Colonic mucosa (tissue), 4 donors: Measurements from ENCODE around the gene PACSIN3. TPM values are rescaled to one million over a fixed set of nuclear protein-coding genes. Genes with fewer than 3 reads are reported as not detected.

Source experiments
- DNase-seq: peaks from one replicate; pipeline ENCODE4 v3.0.0-alpha.2; 2020
- H3K27ac ChIP-seq: fragments of 200-600 bp; one replicate; pipeline ENCODE4 v1.8.0; 2021
- H3K27me3 ChIP-seq: fragments of 200-600 bp; one replicate; pipeline ENCODE4 v1.8.0; 2021
- H3K36me3 ChIP-seq: fragments of 200-600 bp; one replicate; pipeline ENCODE4 v1.8.0; 2021
- H3K4me1 ChIP-seq: fragments of 200-600 bp; one replicate; pipeline ENCODE4 v1.8.0; 2021; ENCODE audit warnings: mild to moderate bottlenecking
- H3K4me3 ChIP-seq: fragments of 200-600 bp; one replicate; pipeline ENCODE4 v1.8.0; 2021
- H3K9ac ChIP-seq, 2 donors: one replicate each; pipeline ENCODE4 v1.7.0; 2013; ENCODE audit warnings: control low read depth in 2 of 2, low read depth in 2 of 2, low read length in 2 of 2
- H3K9me3 ChIP-seq: fragments of 200-600 bp; one replicate; pipeline ENCODE4 v1.8.0; 2021
- CTCF ChIP-seq: fragments of 200-600 bp; IDR thresholded peaks from one replicate; pipeline ENCODE4 v1.8.0; 2022; ENCODE audit warnings: antibody characterized with exemption, mild to moderate bottlenecking
- intact Hi-C: fragments of 100-400 bp; cut with DNase I; formaldehyde crosslinking; loops from one replicate; pipeline ENCODE4 v1.14.1; 2022
- total RNA-seq, 2 donors: library from RNA; stranded (reverse); fragmentation: NEBNext Ultra II Directional in 1 of 2; extraction: Animal tissue kit (Norgen Biotek cat#: 25700) in 1 of 2; gene quantifications; one replicate each; pipeline ENCODE4 v1.2.1, GENCODE V29; 2021
- donor health status: healthy.
- donor health status: DM: no; HTN: no; CAD: no.
- donor health status: DM: no; HTN: no; CAD: no.

Gene PACSIN3
- total RNA-seq, 2 donors from 2014 or later = 3.2 to 11.2 TPM

DNA sequence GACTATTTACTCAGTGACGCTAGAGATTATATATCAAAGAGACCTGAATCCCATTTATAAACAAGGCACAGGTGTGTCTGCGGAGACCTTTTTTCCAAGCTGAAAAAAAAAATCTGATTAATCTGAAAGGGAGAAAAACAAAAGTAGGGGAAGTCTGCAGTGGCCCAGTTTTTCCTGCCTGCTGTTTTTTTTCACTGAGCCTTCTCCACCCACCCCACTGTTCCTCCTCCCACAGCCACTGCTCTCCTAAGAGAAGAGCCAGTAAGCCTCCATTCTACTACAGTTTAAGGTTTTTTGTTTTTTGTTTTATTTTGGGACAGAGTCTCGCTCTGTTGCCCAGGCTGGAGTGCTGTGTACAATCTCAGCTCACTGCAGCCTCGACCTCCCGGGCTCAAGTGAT is 28.0 kb downstream of the PACSIN3 start:
- Histone ChIP-seq H3K4me3 (no peak overlapping the region), H3K27ac (no peak overlapping the region), H3K4me1 (peaks cover 5% of the 10 kb centered on the region), H3K9me3 (no peaks in the 10 kb centered on the region), H3K27me3 (no peaks in the 10 kb centered on the region), H3K36me3 (no peaks in the 10 kb centered on the region), H3K9ac (no peak overlapping the region)
- intact Hi-C loops = no loop called here
- TF ChIP-seq CTCF = no peak
- DNase-seq = no peak

GRCh38 chr11:47157805-47158204 is 28.4 kb downstream of the PACSIN3 start:
- no peak for TF ChIP-seq CTCF
- H3K4me3 ChIP-seq = no peak overlapping the region
- no peak overlapping the region for H3K9ac ChIP-seq
- no peaks in the 10 kb centered on the region for H3K36me3 ChIP-seq
- H3K27me3 ChIP-seq = no peaks in the 10 kb centered on the region
- H3K27ac ChIP-seq = no peak overlapping the region
- no peaks in the 10 kb centered on the region for H3K9me3 ChIP-seq
- intact Hi-C loops = no loop called here
- H3K4me1 ChIP-seq = peaks cover 8% of the 10 kb centered on the region
- DNase-seq = no peak

- Histone ChIP-seq H3K36me3 (no peaks in the 10 kb centered on the region), H3K9me3 (no peaks in the 10 kb centered on the region), H3K4me1 (peaks cover 14% of the 10 kb centered on the region), H3K4me3 (no peak overlapping the region), H3K9ac (no peak overlapping the region), H3K27ac (no peak overlapping the region), H3K27me3 (no peaks in the 10 kb centered on the region)
- no peak for DNase-seq
- TF ChIP-seq CTCF = no peak
- intact Hi-C loops = no loop called here
Observed at GRCh38 chr11:47156951-47157350, 29.3 kb downstream of the PACSIN3 start.

- DNase-seq = no peak
- no peak overlapping the region for H3K4me3 ChIP-seq
- no peaks in the 10 kb centered on the region for H3K9me3 ChIP-seq
- no peaks in the 10 kb centered on the region for H3K36me3 ChIP-seq
- H3K9ac ChIP-seq = no peak overlapping the region
- H3K27me3 ChIP-seq = no peaks in the 10 kb centered on the region
- H3K4me1 ChIP-seq = peaks cover 14% of the 10 kb centered on the region
- no peak overlapping the region for H3K27ac ChIP-seq
- intact Hi-C loops = no loop called here
- no peak for TF ChIP-seq CTCF
Observed at GRCh38 chr11:47156333-47156732, 29.9 kb downstream of the PACSIN3 start.

GRCh38 chr11:47155879-47156278 is 30.4 kb downstream of the PACSIN3 start:
- no peaks in the 10 kb centered on the region for H3K36me3 ChIP-seq
- no peak overlapping the region for H3K9ac ChIP-seq
- H3K4me1 ChIP-seq = peaks cover 14% of the 10 kb centered on the region
- H3K4me3 ChIP-seq = no peak overlapping the region
- no peaks in the 10 kb centered on the region for H3K27me3 ChIP-seq
- no peak for DNase-seq
- no peaks in the 10 kb centered on the region for H3K9me3 ChIP-seq
- intact Hi-C loops = no loop called here
- no peak overlapping the region for H3K27ac ChIP-seq
- no peak for TF ChIP-seq CTCF
